ENCODE results near the gene P2RY14. TPM values are rescaled to one million over a fixed set of nuclear protein-coding genes. Genes with fewer than 3 reads are reported as not detected.

Gene P2RY14
- total RNA-seq (2016; rRNA removed; fragmentation: Illumina TruSeq; extraction: Trizol) (not detected in 2 replicates), polyA plus RNA-seq (2011; rRNA removed) (not detected in 2 replicates), polyA minus RNA-seq (2011; rRNA and poly(A)+ RNA removed; ENCODE audit: low replicate concordance) (not detected in 2 replicates), Bru-seq, nascent RNA (not detected), BruChase-seq, experiment 1, labeled RNA remaining after a 6-hour chase (not detected), BruChase-seq, experiment 2, labeled RNA remaining after a 2-hour chase (not detected)
- total RNA-seq (2016; cell fraction: cytosol; rRNA removed; fragmentation: Illumina TruSeq; extraction: Trizol; ENCODE audit: low read depth), result not detected in 2 replicates
- not detected in 2 replicates for total RNA-seq (2016; cell fraction: insoluble cytoplasmic fraction; rRNA removed; fragmentation: Illumina TruSeq; extraction: Trizol)
- total RNA-seq (2016; cell fraction: membrane; rRNA removed; fragmentation: Illumina TruSeq; extraction: Trizol), result not detected in 2 replicates
- total RNA-seq (2016; cell fraction: nucleus; rRNA removed; fragmentation: Illumina TruSeq; extraction: Trizol), result not detected in 2 replicates
- polyA plus RNA-seq (2011; cell fraction: cytosol; rRNA removed), result not detected in 2 replicates
- not detected in 2 replicates for polyA plus RNA-seq (2011; cell fraction: nucleus; rRNA removed)
- polyA plus RNA-seq (2012), result not detected in 2 replicates
- not detected in 2 replicates for polyA plus RNA-seq (2016; cell fraction: cytosol; fragmentation: Illumina TruSeq; extraction: Trizol; ENCODE audit: low read depth)
- not detected in 2 replicates for polyA plus RNA-seq (2016; cell fraction: insoluble cytoplasmic fraction; fragmentation: Illumina TruSeq; extraction: Trizol; ENCODE audit: low read depth)
- not detected in 2 replicates for polyA plus RNA-seq (2016; cell fraction: membrane; fragmentation: Illumina TruSeq; extraction: Trizol; ENCODE audit: low read depth)
- not detected in 2 replicates for polyA plus RNA-seq (2016; cell fraction: nucleus; fragmentation: Illumina TruSeq; extraction: Trizol; ENCODE audit: insufficient read depth, low read depth)
- polyA minus RNA-seq (2011; cell fraction: cytosol; rRNA and poly(A)+ RNA removed), result not detected in 2 replicates
- not detected in 2 replicates for polyA minus RNA-seq (2011; cell fraction: nucleus; rRNA and poly(A)+ RNA removed)
- long read RNA-seq, experiment 1, result 0 reads
- long read RNA-seq, experiment 2, result 0 reads

- H3K4me3 ChIP-seq (replicated peaks in 1 of 3; ENCODE audit: insufficient read depth in 1 of 3, low read depth in 2 of 3, low read length in 3 of 3), result no peak within 1 kb of the TSS
- ATAC-seq, result no peak
- no TSS peak for BruUV-seq (replicated peaks)
- no peak within 1 kb of the TSS for H3K4me2 ChIP-seq (ENCODE audit: low read depth, low read length)
- H3K4me1 ChIP-seq (ENCODE audit: insufficient read depth, low read length), result peaks cover 3% of the 10 kb centered on the region
- ChIA-PET CTCF (ENCODE audit: low intra/inter-chr PET ratio, low total read pairs) (no interaction called here), POLR2A (no interaction called here)
- H3K27ac ChIP-seq (ENCODE audit: extremely low read length, insufficient read depth, low read length), result no peak within 1 kb of the TSS
- intact Hi-C loops (cut with micrococcal nuclease; ENCODE audit: unreplicated experiment) (no loop called here), in situ Hi-C loops (cut with HindIII; ENCODE audit: extremely low pct_ligation_motif_present, low pct_unique_long_range_greater_than_20kb) (no loop called here)
- no peak within 1 kb of the TSS for H2AFZ ChIP-seq (ENCODE audit: low read length)
- WGBS (ENCODE audit: low lambda C conversion rate), result 49% methylated on average over 4 of the region's 4 CpGs
- FAIRE-seq, result no peak
- H4K20me1 ChIP-seq (ENCODE audit: insufficient read depth, low read length), result no peaks in the 10 kb centered on the region
- H3K9me3 ChIP-seq (ENCODE audit: low read length), result no peaks in the 10 kb centered on the region
- H3K79me2 ChIP-seq (ENCODE audit: insufficient read depth, low read length), result no peaks in the 10 kb centered on the region
- H3K36me3 ChIP-seq (replicated peaks in 1 of 2; ENCODE audit: control insufficient read depth in 1 of 2, insufficient read depth in 2 of 2, low read length in 2 of 2), result no peaks in the 10 kb centered on the region
- H3K9ac ChIP-seq (ENCODE audit: insufficient read depth, low read depth, low read length), result no peak within 1 kb of the TSS
- H3K27me3 ChIP-seq (ENCODE audit: control insufficient read depth in 1 of 2, insufficient read depth in 2 of 2, low read length in 2 of 2), result no peaks in the 10 kb centered on the region
- no peak for DNase-seq (ENCODE audit: low spot score)
- no peak for TF ChIP-seq ZNF550 (CRISPR knock-in tag; IDR thresholded peaks at IDR 0.05; ENCODE audit: borderline replicate concordance)
- no peak for TF ChIP-seq ZBTB44 (CRISPR knock-in tag; IDR thresholded peaks at IDR 0.05)
- no peak for TF ChIP-seq ATF4 (CRISPR knock-in tag; IDR thresholded peaks at IDR 0.05)
- TF ChIP-seq ZSCAN5A (CRISPR knock-in tag; IDR thresholded peaks at IDR 0.05; ENCODE audit: borderline replicate concordance), result no peak
- TF ChIP-seq BCL3 (CRISPR knock-in tag; IDR thresholded peaks at IDR 0.05), result no peak
- no peak for TF ChIP-seq ZC3H13 (CRISPR knock-in tag; IDR thresholded peaks at IDR 0.05)
- TF ChIP-seq ZNF691 (CRISPR knock-in tag; IDR thresholded peaks at IDR 0.05; ENCODE audit: borderline replicate concordance, low read depth), result no peak
- no peak for TF ChIP-seq ZNF782 (CRISPR knock-in tag; IDR thresholded peaks at IDR 0.05; ENCODE audit: borderline replicate concordance)
- no peak for TF ChIP-seq MLXIP (CRISPR knock-in tag; IDR thresholded peaks at IDR 0.05; ENCODE audit: borderline replicate concordance)
- no peak for TF ChIP-seq SMC3 (IDR thresholded peaks at IDR 0.05; ENCODE audit: low read length)
Measured at GRCh38 chr3:151278230-151278629, at the start of gene P2RY14. P2RY14 (minus strand) TSS chr3:151278542; CDS start chr3:151214316, 64,226 bp downstream.

Data from HepG2 (cell line).